Immature natural killer cell (primary cell): Measurements from ENCODE around the gene REEP3. TPM values are rescaled to one million over a fixed set of nuclear protein-coding genes. Genes with fewer than 3 reads are reported as not detected.
"Not testable (repeated sequence)": the region's sequence is repeated elsewhere in the genome, so short reads cannot be mapped to it uniquely, and the experiment has no call there.

Source experiments
- DNase-seq, 3 donors: peaks; one replicate each; pipeline ENCODE4 v3.0.0; 2022; ENCODE audit warnings: mixed read lengths in 1 of 3
- H3K27ac Mint-ChIP-seq, 6 donors: one replicate each; pipeline ENCODE4 v1.8.0; 2020; ENCODE audit warnings: mixed read lengths in 6 of 6, mild to moderate bottlenecking in 5 of 6, inconsistent platforms in 4 of 6, moderate library complexity in 3 of 6
- H3K27me3 Mint-ChIP-seq, 3 donors: one replicate each; pipeline ENCODE4 v1.8.0; 2020 to 2021; ENCODE audit warnings: low read depth in 3 of 3, mild to moderate bottlenecking in 3 of 3, mixed read lengths in 3 of 3, moderate library complexity in 3 of 3, inconsistent platforms in 1 of 3
- H3K36me3 Mint-ChIP-seq, 3 donors: one replicate each; pipeline ENCODE4 v1.8.0; 2020; ENCODE audit warnings: mixed read lengths in 3 of 3, inconsistent platforms in 2 of 3, mild to moderate bottlenecking in 2 of 3
- H3K4me1 Mint-ChIP-seq, 2 donors: one replicate each; pipeline ENCODE4 v1.8.0; 2020; ENCODE audit warnings: inconsistent platforms in 2 of 2, mild to moderate bottlenecking in 2 of 2, mixed read lengths in 2 of 2, moderate library complexity in 1 of 2
- H3K4me3 Mint-ChIP-seq, 5 donors: one replicate each; pipeline ENCODE4 v1.8.0; 2020; ENCODE audit warnings: mild to moderate bottlenecking in 5 of 5, mixed read lengths in 5 of 5, inconsistent platforms in 3 of 5, moderate library complexity in 3 of 5
- H3K9me3 Mint-ChIP-seq, 6 donors: one replicate each; pipeline ENCODE4 v1.8.0; 2020; ENCODE audit warnings: mild to moderate bottlenecking in 6 of 6, mixed read lengths in 6 of 6, inconsistent platforms in 4 of 6, moderate library complexity in 3 of 6
- polyA plus RNA-seq, 3 donors: library from polyadenylated mRNA; unstranded; fragments of 300-500 nt; fragmentation: Illumina TruSeq; gene quantifications; one replicate each; pipeline ENCODE4 v1.2.3, GENCODE V29; 2021

The REEP3 gene
- polyA plus RNA-seq, 3 donors from 2014 or later = 4.1 to 8.2 (median 5.2) TPM

GRCh38 chr10:63641366-63641765 is 120.2 kb downstream of the REEP3 start:
- Mint-ChIP-seq H3K9me3 (no peaks in the 10 kb centered on the region), H3K36me3 (no peaks in the 10 kb centered on the region), H3K27me3 (peaks cover 3 to 14% (median 4%) of the 10 kb centered on the region in 3 donors), H3K4me1 (no peaks in the 10 kb centered on the region), H3K27ac (no peak overlapping the region), H3K4me3 (no peak overlapping the region)
- no peak for DNase-seq

DNA sequence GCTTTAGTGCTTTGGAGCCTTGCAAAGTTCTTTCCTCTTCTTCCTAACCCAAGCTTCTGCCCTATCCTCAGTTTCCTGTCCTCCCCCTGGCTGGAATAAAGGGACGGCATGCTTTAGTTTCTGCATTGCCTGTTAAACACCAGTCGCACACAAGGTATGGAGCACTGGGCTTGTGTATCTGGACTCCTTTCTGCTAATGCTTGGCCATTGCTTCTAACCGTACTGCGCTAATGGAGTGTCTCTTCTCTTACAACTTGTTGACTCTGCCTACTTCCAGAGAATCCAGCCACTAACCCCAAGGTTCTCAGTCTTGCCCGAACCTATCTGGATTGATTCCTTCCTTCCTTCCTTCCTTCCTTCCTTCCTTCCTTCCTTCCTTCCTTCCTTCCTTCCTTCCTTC is 120.6 kb downstream of the REEP3 start:
- no peaks in the 10 kb centered on the region for H3K9me3 Mint-ChIP-seq

GRCh38 chr10:63642808-63643207 is 121.6 kb downstream of the REEP3 start:
- Mint-ChIP-seq H3K4me1 (no peaks in the 10 kb centered on the region), H3K4me3 (no peak overlapping the region)

More for the DNA sequence above, 120.6 kb downstream of the REEP3 start:
- H3K36me3 Mint-ChIP-seq = no peaks in the 10 kb centered on the region
- no peak overlapping the region for H3K4me3 Mint-ChIP-seq
- H3K27me3 Mint-ChIP-seq = peaks cover 3 to 14% (median 4%) of the 10 kb centered on the region in 3 donors
- H3K27ac Mint-ChIP-seq = no peak overlapping the region
- no peak for DNase-seq
- no peaks in the 10 kb centered on the region for H3K4me1 Mint-ChIP-seq

GRCh38 chr10:63644418-63645142 is 123.4 kb downstream of the REEP3 start:
- no peaks in the 10 kb centered on the region for H3K36me3 Mint-ChIP-seq
- no peak overlapping the region for H3K27ac Mint-ChIP-seq
- H3K9me3 Mint-ChIP-seq = no peaks in the 10 kb centered on the region
- DNase-seq = no peak
- H3K4me3 Mint-ChIP-seq = no peak overlapping the region
- H3K4me1 Mint-ChIP-seq = no peaks in the 10 kb centered on the region
- peaks cover 3 to 11% (median 4%) of the 10 kb centered on the region in 3 donors for H3K27me3 Mint-ChIP-seq

More at GRCh38 chr10:63642808-63643207, 121.6 kb downstream of the REEP3 start:
- Mint-ChIP-seq H3K9me3 (no peaks in the 10 kb centered on the region), H3K36me3 (no peaks in the 10 kb centered on the region), H3K27ac (no peak overlapping the region), H3K27me3 (peaks cover 3 to 11% (median 4%) of the 10 kb centered on the region in 3 donors)
- no peak for DNase-seq

GRCh38 chr10:63645195-63645594 is 124.0 kb downstream of the REEP3 start:
- no peak for DNase-seq
- H3K9me3 Mint-ChIP-seq = no peaks in the 10 kb centered on the region
- H3K4me3 Mint-ChIP-seq = no peak overlapping the region
- no peak overlapping the region for H3K27ac Mint-ChIP-seq
- peaks cover 3 to 11% (median 4%) of the 10 kb centered on the region in 3 donors for H3K27me3 Mint-ChIP-seq
- H3K4me1 Mint-ChIP-seq = no peaks in the 10 kb centered on the region
- H3K36me3 Mint-ChIP-seq = no peaks in the 10 kb centered on the region

- no peak overlapping the region for H3K27ac Mint-ChIP-seq
- no peak overlapping the region for H3K4me3 Mint-ChIP-seq
- H3K36me3 Mint-ChIP-seq = no peaks in the 10 kb centered on the region
- DNase-seq = no peak
- H3K27me3 Mint-ChIP-seq = peaks cover 3 to 11% (median 6%) of the 10 kb centered on the region in 3 donors
- no peaks in the 10 kb centered on the region for H3K4me1 Mint-ChIP-seq
- H3K9me3 Mint-ChIP-seq = no peaks in the 10 kb centered on the region
Measured at GRCh38 chr10:63646491-63646890, 125.3 kb downstream of the REEP3 start.

GRCh38 chr10:63651864-63652263 is 130.7 kb downstream of the REEP3 start:
- DNase-seq = no peak
- Mint-ChIP-seq H3K36me3 (no peaks in the 10 kb centered on the region), H3K27me3 (peaks cover 1 to 2% (median 2%) of the 10 kb centered on the region in 3 donors), H3K4me3 (no peak overlapping the region), H3K27ac (no peak overlapping the region), H3K4me1 (no peaks in the 10 kb centered on the region), H3K9me3 (no peaks in the 10 kb centered on the region)

DNA sequence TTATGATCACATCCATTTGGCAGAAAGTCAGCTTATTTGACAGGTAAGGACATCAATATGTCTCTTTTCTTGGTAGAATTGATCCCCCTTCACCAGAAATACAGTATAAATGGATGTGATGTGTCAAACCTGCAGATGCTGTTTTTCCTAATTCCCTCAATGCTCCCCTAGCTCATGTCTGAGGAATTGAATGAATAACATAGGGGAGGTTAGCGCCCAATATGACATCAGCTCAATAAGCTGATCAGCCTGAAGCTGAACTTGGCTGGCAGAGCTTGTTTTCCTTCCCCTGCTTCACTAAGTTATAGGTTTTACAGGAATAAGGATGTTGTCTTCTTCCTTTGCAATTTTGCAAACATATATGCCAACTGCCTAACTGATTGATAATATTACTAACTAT is 132.5 kb downstream of the REEP3 start:
- H3K9me3 Mint-ChIP-seq = no peaks in the 10 kb centered on the region
- no peak overlapping the region for H3K4me3 Mint-ChIP-seq
- no peaks in the 10 kb centered on the region for H3K36me3 Mint-ChIP-seq
- H3K27ac Mint-ChIP-seq = no peak overlapping the region
- H3K4me1 Mint-ChIP-seq = no peaks in the 10 kb centered on the region
- no peak for DNase-seq
- H3K27me3 Mint-ChIP-seq = peaks cover 1 to 2% (median 1%) of the 10 kb centered on the region in 3 donors

- Mint-ChIP-seq H3K4me1 (no peaks in the 10 kb centered on the region), H3K9me3 (peaks cover 0 to 1% (median 0%) of the 10 kb centered on the region in 6 donors), H3K27ac (no peak overlapping the region), H3K27me3 (peaks cover 0 to 4% (median 1%) of the 10 kb centered on the region in 3 donors), H3K4me3 (no peak overlapping the region), H3K36me3 (no peaks in the 10 kb centered on the region)
- DNase-seq = no peak
Measured at GRCh38 chr10:63657761-63658160, 136.6 kb downstream of the REEP3 start.

DNA sequence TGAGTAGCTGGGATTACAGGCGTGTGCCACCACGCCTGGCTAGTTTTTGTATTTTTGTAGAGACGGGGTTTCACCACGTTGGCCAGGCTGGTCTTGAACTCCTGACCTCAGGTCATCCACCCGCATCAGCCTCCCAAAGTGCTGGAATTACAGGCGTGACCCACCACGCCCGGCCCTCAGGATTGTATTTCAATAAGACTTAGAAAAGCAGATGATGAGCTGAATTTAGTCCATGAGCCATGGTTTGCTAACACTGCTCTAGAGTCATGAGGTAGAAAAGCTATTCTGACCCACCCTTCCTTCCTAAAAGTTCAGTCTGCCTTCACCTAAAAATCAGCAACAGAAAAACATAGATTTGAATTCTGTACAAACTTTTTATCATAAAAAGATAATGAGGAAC is 139.7 kb downstream of the REEP3 start:
- not testable (repeated sequence) for H3K27ac Mint-ChIP-seq, H3K27me3 Mint-ChIP-seq, H3K36me3 Mint-ChIP-seq, H3K9me3 Mint-ChIP-seq, H3K4me3 Mint-ChIP-seq, H3K4me1 Mint-ChIP-seq, DNase-seq

- Mint-ChIP-seq H3K27me3 (peaks cover 0 to 4% (median 0%) of the 10 kb centered on the region in 3 donors), H3K27ac (no peak overlapping the region), H3K36me3 (no peaks in the 10 kb centered on the region), H3K4me1 (no peaks in the 10 kb centered on the region), H3K9me3 (peaks cover 0 to 1% (median 0%) of the 10 kb centered on the region in 6 donors), H3K4me3 (no peak overlapping the region)
- no peak for DNase-seq
Measured at GRCh38 chr10:63661347-63661746, 140.1 kb downstream of the REEP3 start.

GRCh38 chr10:63664341-63664885 is 143.2 kb downstream of the REEP3 start:
- no peaks in the 10 kb centered on the region for H3K4me1 Mint-ChIP-seq
- no peak for DNase-seq
- no peaks in the 10 kb centered on the region for H3K36me3 Mint-ChIP-seq
- H3K27ac Mint-ChIP-seq = no peak overlapping the region
- H3K27me3 Mint-ChIP-seq = peaks cover 0 to 6% (median 0%) of the 10 kb centered on the region in 3 donors
- H3K9me3 Mint-ChIP-seq = peaks cover 0 to 1% (median 0%) of the 10 kb centered on the region in 6 donors
- no peak overlapping the region for H3K4me3 Mint-ChIP-seq

DNA sequence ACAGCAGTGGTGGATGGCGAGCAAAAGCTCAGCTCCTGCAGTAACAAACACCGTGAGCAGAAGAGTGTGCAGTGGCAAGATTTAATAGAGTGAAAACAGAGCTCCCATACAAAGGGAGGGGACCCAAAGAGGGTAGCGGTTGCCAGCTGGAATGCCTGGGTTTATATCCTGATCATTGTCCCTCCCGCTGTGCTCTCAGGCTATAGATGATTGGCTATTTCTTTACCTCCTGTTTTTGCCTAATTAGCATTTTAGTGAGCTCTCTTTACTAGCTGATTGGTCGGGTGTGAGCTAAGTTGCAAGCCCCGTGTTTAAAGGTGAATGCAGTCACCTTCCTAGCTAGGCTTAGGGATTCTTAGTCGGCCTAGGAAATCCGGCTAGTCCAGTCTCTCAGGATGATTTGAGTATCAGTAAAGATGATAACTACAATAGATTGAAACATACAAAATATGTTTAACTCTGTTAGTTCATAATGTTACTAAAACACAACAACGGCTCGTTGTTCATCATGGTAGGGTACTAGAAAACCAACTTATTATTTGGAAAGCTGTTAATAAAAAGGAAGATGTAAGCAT is 143.9 kb downstream of the REEP3 start:
- H3K4me3 Mint-ChIP-seq, DNase-seq, H3K4me1 Mint-ChIP-seq, H3K27me3 Mint-ChIP-seq, H3K36me3 Mint-ChIP-seq, H3K9me3 Mint-ChIP-seq, H3K27ac Mint-ChIP-seq: not testable (repeated sequence)

DNA sequence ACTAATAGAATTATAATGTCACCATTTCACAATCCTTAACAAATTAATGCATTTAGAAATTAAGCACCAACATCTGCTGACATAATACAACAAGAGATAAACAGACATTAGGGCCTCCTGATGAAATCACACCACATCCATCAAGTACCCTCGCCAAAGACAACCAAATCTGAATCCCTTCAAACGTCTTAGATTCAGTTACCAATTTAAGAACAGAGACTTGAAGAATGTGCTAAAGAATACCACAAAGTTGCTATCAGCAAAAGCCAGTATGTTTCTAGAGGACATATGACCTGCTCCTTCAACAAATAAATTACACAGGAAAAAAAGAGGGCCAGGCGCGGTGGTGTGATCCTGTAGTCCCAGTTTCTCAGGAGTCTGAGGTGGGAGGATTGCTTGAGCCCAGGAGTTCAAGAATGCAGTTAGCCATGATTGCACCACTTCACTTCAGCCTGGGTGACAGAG is 144.5 kb downstream of the REEP3 start:
- H3K4me1 Mint-ChIP-seq = no peaks in the 10 kb centered on the region
- H3K36me3 Mint-ChIP-seq = no peaks in the 10 kb centered on the region
- H3K9me3 Mint-ChIP-seq = peaks cover 0 to 1% (median 0%) of the 10 kb centered on the region in 6 donors
- H3K4me3 Mint-ChIP-seq = no peak overlapping the region
- H3K27ac Mint-ChIP-seq = no peak overlapping the region
- H3K27me3 Mint-ChIP-seq = peaks cover 0 to 6% (median 0%) of the 10 kb centered on the region in 3 donors
- no peak for DNase-seq
